Fibroblast of lung (primary cell): ENCODE measurements around the gene ADAMTS17. TPM values are rescaled to one million over a fixed set of nuclear protein-coding genes. Genes with fewer than 3 reads are reported as not detected.

ENCODE experiments used
- DNase-seq, 2 donors: peaks; one replicate each; pipeline versions ENCODE4 v3.0.0 to v3.0.0-alpha.2; 2010; ENCODE audit warnings: low read depth in 2 of 2
- H2AFZ ChIP-seq: 2 replicates; pipeline ENCODE4 v1.5.1; 2012; ENCODE audit warnings: low read length, control low read depth, inconsistent platforms
- H3K27ac ChIP-seq: 2 replicates; pipeline ENCODE4 v1.5.1; 2011; ENCODE audit warnings: low read length, control low read depth; ENCODE audit not compliant: insufficient read depth
- H3K27me3 ChIP-seq: 2 replicates; pipeline ENCODE4 v1.5.1; 2011; ENCODE audit warnings: mild to moderate bottlenecking, low read length; ENCODE audit not compliant: control insufficient read depth, insufficient read depth
- H3K36me3 ChIP-seq: 2 replicates; pipeline ENCODE4 v1.5.1; 2011; ENCODE audit warnings: low read length; ENCODE audit not compliant: control insufficient read depth, insufficient read depth
- H3K4me1 ChIP-seq: 2 replicates; pipeline ENCODE4 v1.5.1; 2011; ENCODE audit warnings: low read length; ENCODE audit not compliant: control insufficient read depth, insufficient read depth; ENCODE audit errors: extremely low read depth
- H3K4me2 ChIP-seq: 2 replicates; pipeline ENCODE4 v1.5.1; 2011; ENCODE audit warnings: low read length, control low read depth; ENCODE audit not compliant: insufficient read depth; ENCODE audit errors: extremely low read depth
- H3K4me3 ChIP-seq, 4 experiments: fragments of 200-600 bp in 1 of 4; sonication (generic) in 1 of 4; replicated peaks in 1 of 4; 2 replicates each; pipeline ENCODE4 v1.5.1; 2011 to 2016; ENCODE audit warnings: low read length in 4 of 4, low read depth in 3 of 4, mild to moderate bottlenecking in 3 of 4, control low read depth in 2 of 4, inconsistent platforms in 1 of 4, mixed read lengths in 1 of 4; ENCODE audit not compliant: insufficient read depth in 1 of 4; ENCODE audit errors: control extremely low read depth in 1 of 4
- H3K79me2 ChIP-seq: 2 replicates; pipeline ENCODE4 v1.5.1; 2012; ENCODE audit warnings: mild to moderate bottlenecking, low read length, inconsistent platforms; ENCODE audit not compliant: control insufficient read depth, insufficient read depth
- H3K9ac ChIP-seq: 2 replicates; pipeline ENCODE4 v1.5.1; 2011; ENCODE audit warnings: mild to moderate bottlenecking, low read length, control low read depth; ENCODE audit not compliant: insufficient read depth
- H3K9me3 ChIP-seq: 2 replicates; pipeline ENCODE4 v1.5.1; 2012; ENCODE audit warnings: low read depth, low read length; ENCODE audit not compliant: control insufficient read depth, insufficient read depth
- H4K20me1 ChIP-seq: 2 replicates; pipeline ENCODE4 v1.5.1; 2011; ENCODE audit warnings: low read length; ENCODE audit not compliant: control insufficient read depth, insufficient read depth; ENCODE audit errors: extremely low read depth
- CTCF ChIP-seq, 2 donors: IDR thresholded peaks in 1 of 2; conservative IDR thresholded peaks in 1 of 2; 1 replicate in 1 of 2; 2 replicates in 1 of 2; pipeline ENCODE4 v1.5.1; 2011 to 2012; ENCODE audit warnings: low read length in 2 of 2, control low read depth in 1 of 2, inconsistent platforms in 1 of 2, low read depth in 1 of 2, mild to moderate bottlenecking in 1 of 2
- EZH2 ChIP-seq: IDR thresholded peaks from 2 replicates; pipeline ENCODE4 v1.5.1; 2012; ENCODE audit warnings: low read length, control low read depth, mild to moderate bottlenecking; ENCODE audit errors: missing control alignments
- polyA plus RNA-seq, 2 donors: library from polyadenylated mRNA; depleted of rRNA in 1 of 2; stranded (reverse) in 1 of 2; unstranded in 1 of 2; fragments of >200 nt; gene quantifications; 2 replicates each; pipeline ENCODE4 v1.2.1, GENCODE V29; 2011 to 2012; ENCODE audit warnings: missing spikeins in 1 of 2
- total RNA-seq: library from RNA; depleted of rRNA; stranded (reverse); fragments of >200 nt; gene quantifications from 2 replicates; pipeline ENCODE4 v1.2.1, GENCODE V29; 2014

The ADAMTS17 gene
- total and polyA plus RNA-seq, 2 donors (not counting 1 experiment from before 2014, with no cell fraction given), result 0.09 to 0.17 TPM

GRCh38 chr15:100124361-100124760 is 217.4 kb downstream of the ADAMTS17 start:
- H3K4me1 ChIP-seq, result no peaks in the 10 kb centered on the region
- H3K9ac ChIP-seq, result no peak overlapping the region
- H2AFZ ChIP-seq, result no peak overlapping the region
- DNase-seq, result no peak
- no peaks in the 10 kb centered on the region for H3K27me3 ChIP-seq
- no peak overlapping the region for H3K4me2 ChIP-seq
- H3K27ac ChIP-seq, result no peak overlapping the region
- no peaks in the 10 kb centered on the region for H3K79me2 ChIP-seq
- H3K9me3 ChIP-seq, result no peaks in the 10 kb centered on the region
- TF ChIP-seq CTCF (conservative IDR thresholded peaks at IDR 0.05 in 1 of 2, IDR thresholded peaks at IDR 0.05 in 1 of 2; ENCODE audit: low read depth in 1 of 2, low read length in 2 of 2), result no peak
- TF ChIP-seq EZH2, result no peak
- no peaks in the 10 kb centered on the region for H3K36me3 ChIP-seq
- no peak overlapping the region for H3K4me3 ChIP-seq
- no peaks in the 10 kb centered on the region for H4K20me1 ChIP-seq

- Histone ChIP-seq H3K9me3 (no peaks in the 10 kb centered on the region), H3K4me3 (no peak overlapping the region), H3K4me1 (no peaks in the 10 kb centered on the region), H3K79me2 (no peaks in the 10 kb centered on the region), H3K4me2 (no peak overlapping the region), H3K27ac (no peak overlapping the region), H3K36me3 (no peaks in the 10 kb centered on the region), H4K20me1 (no peaks in the 10 kb centered on the region), H3K27me3 (no peaks in the 10 kb centered on the region), H3K9ac (no peak overlapping the region), H2AFZ (no peak overlapping the region)
- peak; percentile 28 to 30 for DNase-seq
- TF ChIP-seq EZH2, result no peak
- TF ChIP-seq CTCF (conservative IDR thresholded peaks at IDR 0.05 in 1 of 2, IDR thresholded peaks at IDR 0.05 in 1 of 2; ENCODE audit: low read depth in 1 of 2, low read length in 2 of 2), result no peak
Observed at GRCh38 chr15:100123611-100124010, 218.2 kb downstream of the ADAMTS17 start.

GRCh38 chr15:100121285-100121684 is 220.5 kb downstream of the ADAMTS17 start:
- H3K9me3 ChIP-seq, result no peaks in the 10 kb centered on the region
- H3K4me1 ChIP-seq, result no peaks in the 10 kb centered on the region
- no peak for DNase-seq
- H3K4me2 ChIP-seq, result no peak overlapping the region
- no peaks in the 10 kb centered on the region for H3K79me2 ChIP-seq
- no peaks in the 10 kb centered on the region for H3K36me3 ChIP-seq
- no peak overlapping the region for H3K4me3 ChIP-seq
- no peak for TF ChIP-seq EZH2
- TF ChIP-seq CTCF (conservative IDR thresholded peaks at IDR 0.05 in 1 of 2, IDR thresholded peaks at IDR 0.05 in 1 of 2; ENCODE audit: low read depth in 1 of 2, low read length in 2 of 2), result no peak
- no peak overlapping the region for H3K9ac ChIP-seq
- no peak overlapping the region for H2AFZ ChIP-seq
- H3K27me3 ChIP-seq, result no peaks in the 10 kb centered on the region
- no peaks in the 10 kb centered on the region for H4K20me1 ChIP-seq
- no peak overlapping the region for H3K27ac ChIP-seq
